SU-DHL-6 (cell line): ENCODE results near the gene LRP11.

ENCODE experiments used
- EZH2phosphoT487 ChIP-seq: fragments of 200-600 bp; sonication (generic), shearing (Covaris generic); conservative IDR thresholded peaks from 2 replicates; pipeline ENCODE4 v1.6.1; 2018; ENCODE audit warnings: mild to moderate bottlenecking, antibody characterized with exemption, low read length, moderate library complexity, mixed read lengths
- TF ChIP-seq, protein P1 (sequence below): fragments of 200-600 bp; sonication (generic); IDR thresholded peaks from one replicate; pipeline ENCODE4 v1.5.1; 2017; ENCODE audit warnings: antibody characterized with exemption, mild to moderate bottlenecking, low read length, moderate library complexity; ENCODE audit not compliant: insufficient read depth, poor library complexity, severe bottlenecking

DNA sequence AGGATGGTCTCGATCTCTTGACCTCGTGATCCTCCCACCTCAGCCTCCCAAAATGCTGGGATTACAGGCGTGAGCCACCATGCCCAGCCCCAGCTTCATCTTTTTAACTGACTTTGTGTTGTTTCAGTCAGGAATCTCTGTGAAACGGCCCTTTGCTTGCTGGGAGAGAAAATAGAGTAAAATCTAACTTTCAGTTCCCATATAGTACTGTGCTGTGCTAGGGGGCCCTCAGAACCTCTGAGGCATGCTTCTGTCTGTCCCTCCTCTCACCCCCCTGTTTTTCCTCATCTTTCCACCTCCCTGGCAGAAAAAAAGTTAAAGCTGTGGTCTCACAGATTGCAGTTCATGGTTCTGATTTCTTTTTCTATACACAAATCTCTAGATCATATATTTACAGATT is 48.4 kb downstream of the LRP11 start:
- TF ChIP-seq, protein P1, sequence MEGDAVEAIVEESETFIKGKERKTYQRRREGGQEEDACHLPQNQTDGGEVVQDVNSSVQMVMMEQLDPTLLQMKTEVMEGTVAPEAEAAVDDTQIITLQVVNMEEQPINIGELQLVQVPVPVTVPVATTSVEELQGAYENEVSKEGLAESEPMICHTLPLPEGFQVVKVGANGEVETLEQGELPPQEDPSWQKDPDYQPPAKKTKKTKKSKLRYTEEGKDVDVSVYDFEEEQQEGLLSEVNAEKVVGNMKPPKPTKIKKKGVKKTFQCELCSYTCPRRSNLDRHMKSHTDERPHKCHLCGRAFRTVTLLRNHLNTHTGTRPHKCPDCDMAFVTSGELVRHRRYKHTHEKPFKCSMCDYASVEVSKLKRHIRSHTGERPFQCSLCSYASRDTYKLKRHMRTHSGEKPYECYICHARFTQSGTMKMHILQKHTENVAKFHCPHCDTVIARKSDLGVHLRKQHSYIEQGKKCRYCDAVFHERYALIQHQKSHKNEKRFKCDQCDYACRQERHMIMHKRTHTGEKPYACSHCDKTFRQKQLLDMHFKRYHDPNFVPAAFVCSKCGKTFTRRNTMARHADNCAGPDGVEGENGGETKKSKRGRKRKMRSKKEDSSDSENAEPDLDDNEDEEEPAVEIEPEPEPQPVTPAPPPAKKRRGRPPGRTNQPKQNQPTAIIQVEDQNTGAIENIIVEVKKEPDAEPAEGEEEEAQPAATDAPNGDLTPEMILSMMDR, result no peak
- no peak for TF ChIP-seq EZH2phosphoT487
